ENCODE data around the gene CTSK.

DNA sequence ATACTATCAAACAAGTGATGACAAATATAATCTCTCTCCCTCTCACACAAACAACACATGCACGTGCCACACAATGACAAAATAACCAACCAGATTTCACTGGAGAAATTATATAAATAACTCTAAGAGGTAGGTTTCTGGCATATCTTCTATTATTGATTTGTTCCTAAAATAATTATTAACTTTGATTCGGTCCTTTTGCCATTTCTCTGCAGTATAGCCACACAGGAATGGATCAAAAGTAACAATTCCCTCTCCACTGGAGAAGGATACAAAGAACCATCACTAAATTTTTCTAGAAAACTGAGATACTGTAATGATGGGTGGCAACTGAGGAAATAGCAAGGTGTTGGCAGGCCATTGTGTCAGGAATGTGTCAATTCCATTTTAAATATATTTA lies 34.9 kb upstream of the CTSK start:
- TF ChIP-seq, protein P1, sequence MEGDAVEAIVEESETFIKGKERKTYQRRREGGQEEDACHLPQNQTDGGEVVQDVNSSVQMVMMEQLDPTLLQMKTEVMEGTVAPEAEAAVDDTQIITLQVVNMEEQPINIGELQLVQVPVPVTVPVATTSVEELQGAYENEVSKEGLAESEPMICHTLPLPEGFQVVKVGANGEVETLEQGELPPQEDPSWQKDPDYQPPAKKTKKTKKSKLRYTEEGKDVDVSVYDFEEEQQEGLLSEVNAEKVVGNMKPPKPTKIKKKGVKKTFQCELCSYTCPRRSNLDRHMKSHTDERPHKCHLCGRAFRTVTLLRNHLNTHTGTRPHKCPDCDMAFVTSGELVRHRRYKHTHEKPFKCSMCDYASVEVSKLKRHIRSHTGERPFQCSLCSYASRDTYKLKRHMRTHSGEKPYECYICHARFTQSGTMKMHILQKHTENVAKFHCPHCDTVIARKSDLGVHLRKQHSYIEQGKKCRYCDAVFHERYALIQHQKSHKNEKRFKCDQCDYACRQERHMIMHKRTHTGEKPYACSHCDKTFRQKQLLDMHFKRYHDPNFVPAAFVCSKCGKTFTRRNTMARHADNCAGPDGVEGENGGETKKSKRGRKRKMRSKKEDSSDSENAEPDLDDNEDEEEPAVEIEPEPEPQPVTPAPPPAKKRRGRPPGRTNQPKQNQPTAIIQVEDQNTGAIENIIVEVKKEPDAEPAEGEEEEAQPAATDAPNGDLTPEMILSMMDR (IDR thresholded peaks at IDR 0.05) = no peak
- no peak for TF ChIP-seq POLR2A (IDR thresholded peaks at IDR 0.05)

Measured in thyroid gland (tissue), 4 donors.